B cell (primary cell): ENCODE data around the gene PPARG. TPM values are rescaled to one million over a fixed set of nuclear protein-coding genes. Genes with fewer than 3 reads are reported as not detected.

Experiments
- ATAC-seq: fragments of 200-7000 bp; cut with Tn5 transposase; one replicate; pipeline ENCODE4 v1.10.0; 2021; ENCODE audit warnings: low read depth, mild to moderate bottlenecking, moderate number of reproducible peaks, moderate library complexity
- CTCF ChIA-PET: fragments of 350-600 bp; sonication (Branson Sonifier 250); formaldehyde crosslinking; loops from one replicate; lab custom pipeline; 2021; ENCODE audit warnings: antibody characterized with exemption, inconsistent platforms; lab: Charles Lee
- POLR2A ChIA-PET: fragments of 350-600 bp; sonication (Branson Sonifier 250); formaldehyde crosslinking; loops from one replicate; lab custom pipeline; 2021; ENCODE audit warnings: antibody characterized with exemption; lab: Charles Lee
- DNase-seq: peaks from one replicate; pipeline ENCODE4 v3.0.0; 2013
- H2AFZ ChIP-seq: 2 replicates; pipeline ENCODE4 v1.6.1; 2012; ENCODE audit warnings: mild to moderate bottlenecking, low read depth, low read length; ENCODE audit not compliant: insufficient read depth, poor library complexity, severe bottlenecking
- H3K27ac ChIP-seq, 2 donors: 1 replicate in 1 of 2; 2 replicates in 1 of 2; pipeline ENCODE4 v1.5.1; 2012 to 2013; ENCODE audit warnings: low read length in 2 of 2, mild to moderate bottlenecking in 2 of 2, moderate library complexity in 1 of 2
- H3K27me3 ChIP-seq, 4 experiments: fragments of 200-600 bp in 1 of 4; sonication (generic) in 1 of 4; replicated peaks in 1 of 4; 1 replicate in 2 of 4; 2 replicates in 2 of 4; pipeline versions ENCODE4 v1.6.1 to v1.7.0; 2013 to 2016; ENCODE audit warnings: low read length in 3 of 4, mild to moderate bottlenecking in 2 of 4, mixed read lengths in 1 of 4, moderate library complexity in 1 of 4; ENCODE audit not compliant: insufficient read depth in 4 of 4, control insufficient read depth in 3 of 4; ENCODE audit errors: control extremely low read depth in 1 of 4
- H3K36me3 ChIP-seq, 2 experiments: replicated peaks in 1 of 2; 1 replicate in 1 of 2; 2 replicates in 1 of 2; pipeline versions ENCODE4 v1.6.1 to v1.7.1; 2013; ENCODE audit warnings: low read length in 1 of 2; ENCODE audit not compliant: insufficient read depth in 2 of 2, control insufficient read depth in 1 of 2; ENCODE audit errors: control extremely low read depth in 1 of 2, extremely low read depth in 1 of 2
- H3K4me1 ChIP-seq, 2 donors: fragments of 200-600 bp in 1 of 2; sonication (generic) in 1 of 2; 1 replicate in 1 of 2; 2 replicates in 1 of 2; pipeline versions ENCODE4 v1.5.1 to v1.6.1; 2013 to 2017; ENCODE audit warnings: low read length in 2 of 2; ENCODE audit not compliant: control insufficient read depth in 2 of 2, insufficient read depth in 2 of 2
- H3K4me2 ChIP-seq: replicated peaks from 2 replicates; pipeline ENCODE3; 2012; ENCODE audit warnings: mild to moderate bottlenecking, low read depth, low read length; ENCODE audit not compliant: poor library complexity, severe bottlenecking
- H3K4me3 ChIP-seq, 5 experiments: fragments of 200-600 bp in 1 of 5; sonication (generic) in 1 of 5; 1 replicate in 3 of 5; 2 replicates in 2 of 5; pipeline versions ENCODE4 v1.5.1 to v1.7.0; 2011 to 2016; ENCODE audit warnings: low read length in 4 of 5, mild to moderate bottlenecking in 4 of 5, low read depth in 2 of 5, control low read depth in 1 of 5, moderate library complexity in 1 of 5; ENCODE audit not compliant: insufficient read depth in 1 of 5; ENCODE audit errors: control extremely low read depth in 1 of 5, extremely low read depth in 1 of 5
- H3K79me2 ChIP-seq: fragments of 200-600 bp; sonication (generic); one replicate; pipeline ENCODE4 v1.6.0; 2016; ENCODE audit warnings: low read length; ENCODE audit not compliant: control insufficient read depth, insufficient read depth
- H3K9ac ChIP-seq: fragments of 200-600 bp; sonication (generic); 2 replicates; pipeline ENCODE4 v1.6.1; 2017; ENCODE audit warnings: mild to moderate bottlenecking, low read length, moderate library complexity
- H3K9me3 ChIP-seq, 3 donors: one replicate each; pipeline versions ENCODE4 v1.6.1 to v1.7.1; 2013; ENCODE audit warnings: low read length in 2 of 3; ENCODE audit not compliant: control insufficient read depth in 2 of 3, insufficient read depth in 1 of 3; ENCODE audit errors: control extremely low read depth in 1 of 3
- H4K20me1 ChIP-seq: 2 replicates; pipeline ENCODE4 v1.6.0; 2012; ENCODE audit warnings: mild to moderate bottlenecking, low read length; ENCODE audit not compliant: insufficient read depth, control insufficient read depth, poor library complexity, severe bottlenecking
- H3K27ac Mint-ChIP-seq: one replicate; pipeline ENCODE4 v1.8.0; 2021; ENCODE audit warnings: mixed read lengths
- H3K27me3 Mint-ChIP-seq: one replicate; pipeline ENCODE4 v1.8.0; 2021; ENCODE audit warnings: mixed read lengths
- H3K4me1 Mint-ChIP-seq: one replicate; pipeline ENCODE4 v1.8.0; 2021; ENCODE audit warnings: mixed read lengths
- H3K4me3 Mint-ChIP-seq: one replicate; pipeline ENCODE4 v1.8.0; 2021; ENCODE audit warnings: mixed read lengths
- H3K9me3 Mint-ChIP-seq: one replicate; pipeline ENCODE4 v1.8.0; 2022; ENCODE audit warnings: mixed read lengths; ENCODE audit not compliant: insufficient read depth
- CTCF ChIP-seq: fragments of 200-600 bp; IDR thresholded peaks from one replicate; pipeline ENCODE4 v1.8.0; 2022; ENCODE audit warnings: antibody characterized with exemption, mild to moderate bottlenecking
- EZH2 ChIP-seq: IDR thresholded peaks from 2 replicates; pipeline ENCODE4 v1.6.1; 2012; ENCODE audit warnings: borderline replicate concordance, low read depth, mild to moderate bottlenecking, moderate library complexity, low read length; ENCODE audit not compliant: insufficient read depth, poor library complexity, severe bottlenecking
- WGBS: methylation state at CpG from one replicate; pipeline ENCODE4 v1.1.5; 2013; ENCODE audit warnings: missing lambda C conversion rate; ENCODE audit not compliant: insufficient coverage; 5-methylcytosine and 5-hydroxymethylcytosine counted together
- intact Hi-C: fragments of 100-400 bp; cut with micrococcal nuclease; formaldehyde crosslinking; loops from one replicate; pipeline ENCODE4 v1.10.0; 2022
- polyA plus RNA-seq: library from polyadenylated mRNA; depleted of rRNA; stranded (reverse); fragments of >200 nt; gene quantifications from 2 replicates; pipeline ENCODE4 v1.2.3, GENCODE V29; 2012
- total RNA-seq, 2 donors: library from RNA; stranded (reverse); fragments of 120-200 nt in 1 of 2; gene quantifications; 1 replicate in 1 of 2; 2 replicates in 1 of 2; pipeline versions ENCODE4 v1.2.3 to v1.2.4, GENCODE V29; 2013 to 2022

PPARG gene
- total and polyA plus RNA-seq, 2 donors (not counting 1 experiment from before 2014, with no cell fraction given), result 0.12 to 0.44 TPM

GRCh38 chr3:12467746-12468145, 178.9 kb downstream of the PPARG start:
- no peaks in the 10 kb centered on the region for H3K79me2 ChIP-seq
- H3K4me2 ChIP-seq, result no peak overlapping the region
- Mint-ChIP-seq H3K4me3 (no peak overlapping the region), H3K9me3 (no peaks in the 10 kb centered on the region), H3K27me3 (no peaks in the 10 kb centered on the region), H3K4me1 (peaks cover 6% of the 10 kb centered on the region), H3K27ac (no peak overlapping the region)
- intact Hi-C loops, result no loop called here
- no peaks in the 10 kb centered on the region for H3K9me3 ChIP-seq
- WGBS, result 100% methylated on average over 1 of the region's 2 CpGs
- H2AFZ ChIP-seq, result no peak overlapping the region
- no peak overlapping the region for H3K27ac ChIP-seq
- no peak for ATAC-seq
- H4K20me1 ChIP-seq, result no peaks in the 10 kb centered on the region
- no peak for TF ChIP-seq EZH2
- no peak for TF ChIP-seq CTCF
- H3K4me3 ChIP-seq, result no peak overlapping the region
- ChIA-PET CTCF (interaction anchor here (1.3 kb wide), 1 partner anchor 12 kb away, joined by 3 read pairs; no protein-coding TSS in a partner anchor), POLR2A (no interaction called here)
- H3K9ac ChIP-seq, result no peak overlapping the region
- H3K4me1 ChIP-seq, result no peaks in the 10 kb centered on the region
- no peaks in the 10 kb centered on the region for H3K27me3 ChIP-seq
- no peak for DNase-seq
- H3K36me3 ChIP-seq, result no peaks in the 10 kb centered on the region

GRCh38 chr3:12468276-12468675, 179.4 kb downstream of the PPARG start:
- DNase-seq (no peak), ATAC-seq (no peak)
- Histone ChIP-seq H4K20me1 (no peaks in the 10 kb centered on the region), H2AFZ (no peak overlapping the region), H3K4me3 (no peak overlapping the region), H3K9ac (no peak overlapping the region), H3K9me3 (no peaks in the 10 kb centered on the region), H3K36me3 (no peaks in the 10 kb centered on the region), H3K27me3 (no peaks in the 10 kb centered on the region), H3K79me2 (no peaks in the 10 kb centered on the region), H3K4me2 (no peak overlapping the region), H3K27ac (no peak overlapping the region), H3K4me1 (no peaks in the 10 kb centered on the region)
- H3K27ac Mint-ChIP-seq, result no peak overlapping the region
- intact Hi-C loops, result no loop called here
- H3K4me1 Mint-ChIP-seq, result peaks cover 6% of the 10 kb centered on the region
- H3K27me3 Mint-ChIP-seq, result no peaks in the 10 kb centered on the region
- 97% methylated on average over 5 of the region's 6 CpGs for WGBS
- no peak overlapping the region for H3K4me3 Mint-ChIP-seq
- ChIA-PET CTCF (interaction anchor here (1.3 kb wide), 1 partner anchor 11 kb away, joined by 3 read pairs; no protein-coding TSS in a partner anchor), POLR2A (no interaction called here)
- H3K9me3 Mint-ChIP-seq, result no peaks in the 10 kb centered on the region
- TF ChIP-seq CTCF (no peak), EZH2 (no peak)
